NCI-H82 treated with DMSO at 0.1 percent for 48 hours (cell line): ENCODE data around the gene BCDIN3D.
"Not testable (repeated sequence)": the region's sequence is repeated elsewhere in the genome, so short reads cannot be mapped to it uniquely, and the experiment has no call there.

Experiments
- DNase-seq: peaks from one replicate; lab custom pipeline; 2025; ENCODE audit not compliant: unreplicated experiment; lab: John Stamatoyannopoulos, UW

BCDIN3D gene

DNA sequence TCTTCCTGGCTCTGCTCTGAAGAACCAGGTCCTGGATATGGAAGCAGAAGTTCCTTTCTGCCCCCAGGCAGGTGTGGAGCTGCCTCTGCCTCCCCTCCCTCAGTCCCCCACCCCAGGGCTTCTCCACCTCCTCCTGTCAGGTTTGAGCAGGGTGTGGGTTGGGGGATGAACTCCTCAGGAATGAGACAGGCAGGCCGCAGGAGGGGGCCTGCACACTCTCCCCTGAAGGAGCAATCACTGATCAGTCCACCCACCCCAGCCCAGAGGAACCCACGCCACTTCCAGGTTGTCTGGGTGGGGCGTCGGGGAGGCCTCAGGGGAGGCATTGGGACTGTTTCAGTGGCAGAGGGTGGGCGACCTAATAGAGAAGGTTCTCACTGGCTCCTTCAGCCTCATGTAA lies 34.2 kb upstream of the BCDIN3D start:
- DNase-seq = no peak

DNA sequence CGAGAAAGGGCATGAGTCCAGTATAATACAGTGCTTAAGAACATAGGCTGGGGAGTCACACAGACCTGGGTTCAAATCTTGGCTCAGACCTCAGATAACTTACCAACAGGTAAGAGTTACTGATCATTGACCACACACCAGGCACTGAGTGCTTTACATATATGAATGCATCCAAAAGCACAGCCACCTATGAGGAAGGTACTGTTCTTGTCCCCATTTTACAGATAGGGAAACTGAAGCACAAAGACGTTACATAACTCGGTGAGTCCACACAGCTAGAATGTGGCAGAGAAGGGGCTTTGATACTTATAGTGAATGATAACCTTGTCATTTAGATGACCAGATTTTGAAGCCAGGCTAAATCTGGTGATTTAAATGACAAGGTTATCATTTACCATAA lies 33.2 kb upstream of the BCDIN3D start:
- no peak for DNase-seq

GRCh38 chr12:49875115-49875720 lies 32.3 kb upstream of the BCDIN3D start:
- DNase-seq = no peak

- no peak for DNase-seq
Observed at GRCh38 chr12:49874142-49874897, 31.4 kb upstream of the BCDIN3D start.

- DNase-seq = no peak
Observed at GRCh38 chr12:49873361-49873934, 30.5 kb upstream of the BCDIN3D start.

- no peak for DNase-seq
Observed at GRCh38 chr12:49872781-49873181, 29.9 kb upstream of the BCDIN3D start.

- DNase-seq = no peak
Observed at GRCh38 chr12:49872381-49872780, 29.5 kb upstream of the BCDIN3D start.

GRCh38 chr12:49871811-49872251 lies 28.9 kb upstream of the BCDIN3D start:
- DNase-seq = not testable (repeated sequence)

GRCh38 chr12:49871263-49871561 lies 28.3 kb upstream of the BCDIN3D start:
- DNase-seq = no peak

DNA sequence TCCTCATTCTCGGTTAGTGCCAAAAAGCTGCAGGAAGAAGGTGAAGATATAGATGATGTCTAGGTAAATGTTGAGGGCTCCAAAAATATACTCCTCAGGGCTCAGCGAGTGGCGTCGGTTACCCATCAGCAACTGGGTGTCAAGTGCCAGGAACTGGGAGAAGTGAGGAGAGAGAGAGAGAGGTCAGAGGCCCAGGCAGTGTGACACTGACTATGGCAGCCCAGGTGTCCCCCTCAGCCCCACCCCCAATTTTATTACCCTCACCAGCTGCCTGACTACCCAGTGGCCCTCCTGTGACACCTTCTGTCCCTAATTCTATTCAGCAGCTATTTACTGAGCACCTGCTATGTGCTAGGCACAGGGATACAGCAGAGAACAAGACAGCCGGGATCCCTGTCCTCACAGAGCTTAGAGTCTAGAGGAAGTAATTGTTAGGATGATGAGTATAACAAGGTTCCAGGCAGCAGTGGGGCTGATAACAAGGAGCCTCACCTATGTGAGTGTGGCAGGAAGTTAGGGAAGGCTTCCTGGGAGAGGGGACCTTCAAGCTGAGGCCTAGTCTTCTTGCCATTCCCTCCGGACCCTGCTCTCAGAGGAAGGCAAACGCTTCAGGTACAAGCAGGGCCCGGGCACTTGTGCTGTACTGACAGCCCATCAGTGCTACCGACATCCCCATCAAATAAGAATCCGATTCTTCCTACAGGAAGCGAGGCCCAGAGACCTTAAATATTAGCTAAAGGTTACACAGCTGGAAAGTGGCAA lies 27.8 kb upstream of the BCDIN3D start:
- DNase-seq = no peak

DNA sequence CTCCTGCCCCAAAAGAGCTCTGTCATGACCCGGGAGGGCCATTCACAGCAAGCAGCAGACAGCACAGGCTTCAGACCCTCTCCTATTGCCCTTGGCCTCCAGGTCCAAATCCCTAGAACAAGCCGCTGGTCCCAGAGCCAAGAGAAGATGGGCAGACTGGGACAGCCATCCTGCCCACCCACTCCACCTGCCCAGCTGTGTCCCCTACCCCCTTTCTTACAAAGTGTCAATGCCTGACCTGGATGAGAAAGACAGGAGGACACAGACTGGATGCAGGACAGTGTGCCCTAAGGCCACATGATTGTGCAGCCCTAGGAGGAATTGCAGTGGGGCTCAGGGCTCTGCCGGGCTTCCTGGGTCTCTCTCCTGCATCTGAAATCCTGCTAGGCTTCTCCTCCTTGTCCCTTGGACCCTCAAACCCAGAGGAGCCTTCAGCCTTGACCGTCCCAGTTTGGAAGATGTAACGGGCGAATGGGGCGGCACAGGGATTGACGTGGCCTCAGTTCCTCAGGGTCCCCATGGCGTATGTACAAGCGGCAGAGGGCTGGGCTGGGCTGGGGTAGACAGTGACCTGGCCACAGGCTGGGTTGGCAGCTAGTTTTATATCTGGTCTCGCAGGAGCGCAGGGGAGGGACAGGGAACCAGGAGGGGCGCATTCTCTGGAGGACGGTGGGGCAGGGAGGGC lies 27.1 kb upstream of the BCDIN3D start:
- DNase-seq = no peak

DNA sequence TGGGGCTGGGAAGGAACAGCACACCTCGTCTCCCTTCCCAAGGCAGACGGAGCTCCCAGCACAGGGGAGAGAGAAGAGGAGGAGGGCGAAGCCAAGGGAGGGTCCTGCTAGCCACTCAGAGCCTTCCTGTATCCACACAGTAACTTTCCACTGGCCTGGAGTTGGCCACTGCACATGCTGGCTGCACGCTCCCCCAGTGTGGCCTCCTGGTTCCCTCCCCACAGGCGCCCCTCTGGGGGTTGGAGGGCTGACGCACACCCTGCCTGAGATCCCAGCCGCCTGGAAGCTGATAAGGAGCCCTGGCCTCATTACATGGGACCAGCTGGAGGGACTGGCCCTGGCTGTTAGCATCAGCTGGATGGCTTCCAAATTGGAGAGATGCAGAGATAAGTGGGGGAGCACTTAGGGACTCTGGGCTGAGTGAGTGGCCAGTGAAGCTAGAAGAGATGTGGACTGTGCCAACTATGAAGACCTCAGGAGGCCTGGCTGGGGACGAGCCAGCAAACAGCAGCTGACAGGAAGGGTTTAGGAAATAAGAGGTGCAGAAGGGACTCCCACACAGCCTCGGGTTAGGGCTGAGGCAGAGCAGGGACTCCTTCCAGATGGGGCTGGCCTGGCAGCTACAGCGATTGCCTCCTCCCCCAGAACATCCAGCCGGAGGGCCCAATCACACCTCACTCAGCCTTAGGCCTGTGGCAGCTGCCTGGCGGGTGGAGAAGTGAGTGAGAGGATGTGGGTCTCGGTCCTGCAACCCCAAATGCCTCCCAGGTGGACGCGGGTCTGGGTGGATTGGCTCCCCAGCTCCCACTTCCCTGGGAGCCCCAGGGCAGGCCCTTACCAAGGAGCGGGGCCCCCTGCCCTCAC lies 26.3 kb upstream of the BCDIN3D start:
- peak; percentile 37 for DNase-seq

DNA sequence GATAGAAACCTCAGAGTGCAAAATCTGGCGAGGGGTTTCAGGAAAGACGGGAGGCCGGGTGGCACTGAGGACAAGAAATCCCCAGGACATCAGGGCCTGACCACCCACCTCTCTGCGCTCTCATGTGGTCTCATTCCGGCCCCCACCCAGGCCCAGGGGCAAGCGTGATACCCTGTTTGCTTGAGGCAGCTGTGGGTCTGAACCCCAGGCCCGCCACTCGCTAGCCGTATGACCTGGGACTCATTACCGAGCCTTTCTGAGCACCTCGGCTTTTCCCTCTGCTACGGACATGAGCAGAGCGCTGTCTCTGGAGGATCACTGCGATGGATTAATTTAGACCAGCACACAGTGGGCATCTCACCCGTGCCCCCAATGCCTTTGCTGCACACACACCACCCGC lies 25.5 kb upstream of the BCDIN3D start:
- no peak for DNase-seq

- peak; percentile 24 for DNase-seq
Observed at GRCh38 chr12:49867570-49868341, 24.9 kb upstream of the BCDIN3D start.

- peak; percentile 38 for DNase-seq
Observed at GRCh38 chr12:49866859-49867569, 24.1 kb upstream of the BCDIN3D start.

- no peak for DNase-seq
Observed at GRCh38 chr12:49865782-49866135, 22.9 kb upstream of the BCDIN3D start.

- no peak for DNase-seq
Observed at GRCh38 chr12:49865109-49865781, 22.3 kb upstream of the BCDIN3D start.

GRCh38 chr12:49864798-49865090 lies 21.8 kb upstream of the BCDIN3D start:
- DNase-seq = peak; percentile 34
